CD4-positive, alpha-beta T cell treated with Interleukin-2 at 100 ng/mL for 4 hours (primary cell): ENCODE measurements around the gene TRPM2.

ENCODE experiments used
- DNase-seq: peaks from one replicate; pipeline ENCODE4 v3.0.0-alpha.2; 2020; ENCODE audit warnings: low spot score

The TRPM2 gene

GRCh38 chr21:44353191-44353970 lies at the start of gene TRPM2:
TRPM2 (plus strand) TSS chr21:44353621; CDS start chr21:44353701, 80 bp downstream.
- DNase-seq, result peak; percentile 21

GRCh38 chr21:44304011-44304616 lies 49.3 kb upstream of the TRPM2 start:
- DNase-seq, result no peak

GRCh38 chr21:44304877-44305293 lies 48.5 kb upstream of the TRPM2 start:
- DNase-seq, result peak; percentile 25

GRCh38 chr21:44305691-44306090 lies 47.7 kb upstream of the TRPM2 start:
- DNase-seq, result no peak

- no peak for DNase-seq
Observed at GRCh38 chr21:44306936-44307704, 46.3 kb upstream of the TRPM2 start.

GRCh38 chr21:44310628-44311507 lies 42.6 kb upstream of the TRPM2 start:
- DNase-seq, result no peak

GRCh38 chr21:44312089-44312488 lies 41.3 kb upstream of the TRPM2 start:
- DNase-seq, result no peak

- DNase-seq, result no peak
Observed at GRCh38 chr21:44312716-44313115, 40.7 kb upstream of the TRPM2 start.

GRCh38 chr21:44313451-44313850 lies 40.0 kb upstream of the TRPM2 start:
- no peak for DNase-seq

- DNase-seq, result no peak
Observed at GRCh38 chr21:44314128-44314527, 39.3 kb upstream of the TRPM2 start.

- no peak for DNase-seq
Observed at GRCh38 chr21:44314561-44314960, 38.9 kb upstream of the TRPM2 start.

- no peak for DNase-seq
Observed at GRCh38 chr21:44315691-44316203, 37.7 kb upstream of the TRPM2 start.

GRCh38 chr21:44316277-44316900 lies 37.0 kb upstream of the TRPM2 start:
- no peak for DNase-seq

- DNase-seq, result no peak
Observed at GRCh38 chr21:44317241-44317782, 36.1 kb upstream of the TRPM2 start.

GRCh38 chr21:44317871-44318270 lies 35.5 kb upstream of the TRPM2 start:
- DNase-seq, result no peak

GRCh38 chr21:44318489-44319285 lies 34.7 kb upstream of the TRPM2 start:
- DNase-seq, result no peak

GRCh38 chr21:44319407-44320065 lies 33.9 kb upstream of the TRPM2 start:
- no peak for DNase-seq

- DNase-seq, result no peak
Observed at GRCh38 chr21:44320847-44321246, 32.6 kb upstream of the TRPM2 start.

- DNase-seq, result no peak
Observed at GRCh38 chr21:44321846-44322450, 31.5 kb upstream of the TRPM2 start.
